K562 (cell line): Measurements from ENCODE around the gene TREM2. TPM values are rescaled to one million over a fixed set of nuclear protein-coding genes. Genes with fewer than 3 reads are reported as not detected.

ENCODE experiments used
- ATAC-seq: fragments of 200-7000 bp; cut with Tn5 transposase; 3 replicates; pipeline ENCODE4 v1.9.1; 2020; ENCODE audit warnings: moderate library complexity
- BruUV-seq: library from RNA; stranded (reverse); fragments of 400-500 nt; replicated peaks from 2 replicates; lab custom pipeline; 2021; lab: Mats Ljungman, UMichigan
- CTCF ChIA-PET: fragments of 300-600 bp; formaldehyde crosslinking; extraction: SDS; loops from one replicate; lab custom pipeline; 2021; ENCODE audit warnings: low intra/inter-chr PET ratio; lab: Yijun Ruan, JAX
- POLR2A ChIA-PET: fragments of 300-600, 350-650 bp; sonication (Branson Sonifier 250); formaldehyde crosslinking; extraction: SDS; loops from one replicate; lab custom pipeline; 2021; ENCODE audit warnings: antibody characterized with exemption, inconsistent platforms; lab: Yijun Ruan, JAX
- DNase-seq, 4 experiments: peaks; one replicate each; pipeline versions ENCODE4 v3.0.0 to v3.0.0-alpha.2; 2011 to 2018; ENCODE audit warnings: low spot score in 3 of 4, mixed read lengths in 3 of 4; ENCODE audit errors: extremely low read depth in 1 of 4
- FAIRE-seq: peaks from 2 replicates; lab custom pipeline; 2011; peaks lifted over from hg19 to GRCh38; lab: Jason Lieb, UNC
- H2AFZ ChIP-seq: 2 replicates; pipeline ENCODE4 v1.6.0; 2011; ENCODE audit warnings: low read depth, low read length, control low read depth, inconsistent platforms
- H3K27ac ChIP-seq: fragments of 200-600 bp; 3 replicates; pipeline ENCODE4 v1.8.0; 2011; ENCODE audit warnings: low read depth, mild to moderate bottlenecking, control low read depth, inconsistent platforms, low read length, moderate library complexity, mixed read lengths; ENCODE audit errors: extremely low read depth
- H3K27me3 ChIP-seq, 2 experiments: fragments of 300-600 bp in 1 of 2; 2 replicates in 1 of 2; 3 replicates in 1 of 2; pipeline versions ENCODE4 v1.6.0 to v1.8.0; 2011; ENCODE audit warnings: inconsistent platforms in 2 of 2, low read length in 2 of 2, mild to moderate bottlenecking in 1 of 2, mixed read lengths in 1 of 2, moderate library complexity in 1 of 2; ENCODE audit not compliant: control insufficient read depth in 2 of 2, insufficient read depth in 2 of 2
- H3K36me3 ChIP-seq: fragments of 300-600 bp; 3 replicates; pipeline ENCODE4 v1.8.0; 2011; ENCODE audit warnings: mild to moderate bottlenecking, low read length, inconsistent platforms; ENCODE audit not compliant: control insufficient read depth, insufficient read depth
- H3K4me1 ChIP-seq, 2 experiments: fragments of 200-600 bp in 1 of 2; replicated peaks in 1 of 2; 2 replicates in 1 of 2; 3 replicates in 1 of 2; pipeline versions ENCODE4 v1.5.1 to v1.8.0; 2011; ENCODE audit warnings: inconsistent platforms in 2 of 2, low read length in 2 of 2, mild to moderate bottlenecking in 1 of 2, mixed read lengths in 1 of 2, moderate library complexity in 1 of 2; ENCODE audit not compliant: control insufficient read depth in 2 of 2, insufficient read depth in 2 of 2
- H3K4me2 ChIP-seq: 2 replicates; pipeline ENCODE4 v1.6.1; 2011; ENCODE audit warnings: low read length, control low read depth, inconsistent platforms, mixed read lengths; ENCODE audit not compliant: insufficient read depth
- H3K4me3 ChIP-seq: fragments of 200-600 bp; sonication (generic), shearing (Covaris generic); 2 replicates; pipeline ENCODE4 v1.5.1; 2016; ENCODE audit warnings: control low read depth, inconsistent platforms
- H3K79me2 ChIP-seq: fragments of 200-600 bp; 3 replicates; pipeline ENCODE4 v1.8.0; 2011; ENCODE audit warnings: low read length, inconsistent platforms; ENCODE audit not compliant: control insufficient read depth, insufficient read depth
- H3K9ac ChIP-seq, 2 experiments: 2 replicates each; pipeline versions ENCODE4 v1.6.0 to v1.6.1; 2011; ENCODE audit warnings: low read depth in 2 of 2, low read length in 2 of 2, control low read depth in 1 of 2, inconsistent platforms in 1 of 2, mild to moderate bottlenecking in 1 of 2, mixed read lengths in 1 of 2; ENCODE audit not compliant: insufficient read depth in 1 of 2
- H3K9me1 ChIP-seq: one replicate; pipeline ENCODE4 v1.6.0; 2011; ENCODE audit warnings: inconsistent platforms, mild to moderate bottlenecking, low read length, moderate library complexity; ENCODE audit not compliant: control insufficient read depth, insufficient read depth
- H3K9me3 ChIP-seq: replicated peaks from 2 replicates; pipeline ENCODE4 v1.5.1; 2011; ENCODE audit warnings: low read depth, low read length, inconsistent platforms; ENCODE audit not compliant: control insufficient read depth, insufficient read depth
- H4K20me1 ChIP-seq: replicated peaks from 2 replicates; pipeline ENCODE4 v1.6.1; 2011; ENCODE audit warnings: low read length, inconsistent platforms, mixed read lengths; ENCODE audit not compliant: control insufficient read depth, insufficient read depth
- ARHGAP35 ChIP-seq: fragments of 450-650 bp; IDR thresholded peaks from 2 replicates; pipeline ENCODE4 v1.6.1; 2018; ENCODE audit not compliant: partially characterized antibody
- ARNT ChIP-seq, 2 experiments: fragments of 450-650 bp; IDR thresholded peaks; 2 replicates each; pipeline ENCODE4 v1.6.1; 2016; ENCODE audit warnings: mild to moderate bottlenecking in 1 of 2
- ELF1 ChIP-seq: fragments of 200-800 bp; sonication (Bioruptor generic); IDR thresholded peaks from 2 replicates; pipeline ENCODE4 v1.6.1; 2016; ENCODE audit warnings: missing genetic modification characterization, missing compliant biosample characterization
- PRDM10 ChIP-seq: fragments of 450-650 bp; IDR thresholded peaks from 2 replicates; pipeline ENCODE4 v1.6.1; 2018; ENCODE audit not compliant: partially characterized antibody
- SIRT6 ChIP-seq: IDR thresholded peaks from one replicate; pipeline ENCODE4 v1.6.1; 2012; ENCODE audit warnings: low read depth, mild to moderate bottlenecking, control low read depth, inconsistent platforms, low read length, moderate library complexity
- SMAD1 ChIP-seq: fragments of 150-350 bp; IDR thresholded peaks from 2 replicates; pipeline ENCODE4 v1.6.1; 2014; ENCODE audit warnings: low read length, low read depth; ENCODE audit not compliant: partially characterized antibody
- STAT6 ChIP-seq: sonication (generic); formaldehyde crosslinking; IDR thresholded peaks from 2 replicates; pipeline ENCODE4 v1.8.1; 2023; ENCODE audit warnings: mild to moderate bottlenecking, missing genetic modification reagents
- ZNF41 ChIP-seq: fragments of 250-450 bp; sonication (Bioruptor Pico); conservative IDR thresholded peaks from 2 replicates; pipeline ENCODE4 v1.4.0; 2020; ENCODE audit warnings: mild to moderate bottlenecking
- WGBS: fragments of 100-300 bp; shearing (Covaris generic); methylation state at CpG from one replicate; pipeline ENCODE4 v1.1.6; 2016; ENCODE audit warnings: low coverage, mixed read lengths; ENCODE audit not compliant: insufficient coverage; ENCODE audit errors: missing lambda C conversion rate; 5-methylcytosine and 5-hydroxymethylcytosine counted together
- in situ Hi-C: fragments of 300-500 bp; cut with MboI; formaldehyde crosslinking; loops from 4 replicates; pipeline ENCODE4 v1.15.0; 2018; ENCODE audit warnings: inconsistent platforms, mixed read lengths
- intact Hi-C: fragments of 100-400 bp; cut with micrococcal nuclease; formaldehyde crosslinking; loops from 2 replicates; pipeline ENCODE4 v1.14.2; 2022
- polyA plus RNA-seq, 8 experiments: library from polyadenylated mRNA; depleted of rRNA in 4 of 8; stranded (reverse) in 5 of 8; unstranded in 3 of 8; fragments of >200 nt; fragmentation: Nextera tagmentation in 2 of 8; fragmentation: Illumina TruSeq in 1 of 8; extraction: Ambion mirVana in 2 of 8; extraction: Trizol in 1 of 8; gene quantifications; 2 replicates each; pipeline versions ENCODE4 v1.2.1 to v1.2.3, GENCODE V29; 2011 to 2014; ENCODE audit warnings: inconsistent platforms in 1 of 8, missing spikeins in 1 of 8
- total RNA-seq, 7 experiments: library from RNA; depleted of rRNA in 6 of 7; stranded (reverse); fragments of >200 nt in 6 of 7; fragmentation: Illumina TruSeq in 2 of 7; extraction: Trizol in 2 of 7; gene quantifications; 2 replicates each; pipeline versions ENCODE4 v1.2.1 to v1.2.3, GENCODE V29; 2011 to 2021; ENCODE audit warnings: low replicate concordance in 1 of 7

The TREM2 gene
- total and polyA plus RNA-seq, 9 of the 15 experiments (the other 6 are each of a cell fraction or from before 2014, with no cell fraction given) = not detected

GRCh38 chr6:41163419-41163717, 452 bp upstream of the TREM2 start (continued):
- no peak for TF ChIP-seq ELF1 (tag)
- no peak for TF ChIP-seq SIRT6

GRCh38 chr6:41161851-41162552, 914 bp downstream of the TREM2 start:
- no peak overlapping the region for H3K4me2 ChIP-seq

GRCh38 chr6:41161380-41161779, 1.5 kb downstream of the TREM2 start:
- Histone ChIP-seq H2AFZ (no peak overlapping the region), H3K4me2 (no peak overlapping the region), H3K79me2 (no peaks in the 10 kb centered on the region), H3K4me1 (no peaks in the 10 kb centered on the region), H3K36me3 (no peaks in the 10 kb centered on the region), H3K9ac (no peak overlapping the region), H4K20me1 (peaks cover 7% of the 10 kb centered on the region; the same call in 1 of the 2 replicates), H3K27ac (no peak overlapping the region), H3K27me3 (peaks cover 17 to 59% of the 10 kb centered on the region in 2 experiments; a peak in 4 of 5 replicates), H3K4me3 (no peak overlapping the region), H3K9me3 (no peaks in the 10 kb centered on the region), H3K9me1 (no peaks in the 10 kb centered on the region)
- POLR2A ChIA-PET = interaction anchor here (0.7 kb wide), 2 partner anchors 30 to 1221 kb away, joined by 3 read pairs; no protein-coding TSS in a partner anchor
- DNase-seq (no peak), FAIRE-seq (no peak), ATAC-seq (no peak)
- no TSS peak for BruUV-seq
- CTCF ChIA-PET = no interaction called here
- in situ Hi-C loops (no loop called here), intact Hi-C loops (no loop called here)
- under 1% methylated on average over 10 of the region's 10 CpGs for WGBS
- no peak for TF ChIP-seq ZNF41
- TF ChIP-seq PRDM10 = no peak
- TF ChIP-seq ARHGAP35 = no peak
- TF ChIP-seq STAT6 (CRISPR knock-in tag) = no peak

More at GRCh38 chr6:41161851-41162552, 914 bp downstream of the TREM2 start:
- no peaks in the 10 kb centered on the region for H3K9me1 ChIP-seq
- ATAC-seq = no peak
- no peak for DNase-seq
- H3K27me3 ChIP-seq = peaks cover 13 to 55% of the 10 kb centered on the region in 2 experiments; a peak in 4 of 5 replicates
- H4K20me1 ChIP-seq = peaks cover 7% of the 10 kb centered on the region; the same call in 1 of the 2 replicates
- H3K36me3 ChIP-seq = no peaks in the 10 kb centered on the region
- in situ Hi-C loops (no loop called here), intact Hi-C loops (no loop called here)
- H3K27ac ChIP-seq = no peak overlapping the region
- H3K9ac ChIP-seq = no peak overlapping the region
- no peak overlapping the region for H2AFZ ChIP-seq
- ChIA-PET CTCF (no interaction called here), POLR2A (interaction anchor here (0.7 kb wide), 1 partner anchor 31 kb away, joined by 3 read pairs; no protein-coding TSS in a partner anchor)
- H3K79me2 ChIP-seq = no peaks in the 10 kb centered on the region
- no TSS peak for BruUV-seq
- H3K9me3 ChIP-seq = no peaks in the 10 kb centered on the region
- FAIRE-seq = no peak
- TF ChIP-seq SMAD1 (no peak), ARNT (IDR thresholded peaks at IDR 0.05) (no peak)
- no peaks in the 10 kb centered on the region for H3K4me1 ChIP-seq
- 0% methylated on average over 13 of the region's 13 CpGs for WGBS
- no peak overlapping the region for H3K4me3 ChIP-seq
